ENCODE results near the gene NFATC2.

DNA sequence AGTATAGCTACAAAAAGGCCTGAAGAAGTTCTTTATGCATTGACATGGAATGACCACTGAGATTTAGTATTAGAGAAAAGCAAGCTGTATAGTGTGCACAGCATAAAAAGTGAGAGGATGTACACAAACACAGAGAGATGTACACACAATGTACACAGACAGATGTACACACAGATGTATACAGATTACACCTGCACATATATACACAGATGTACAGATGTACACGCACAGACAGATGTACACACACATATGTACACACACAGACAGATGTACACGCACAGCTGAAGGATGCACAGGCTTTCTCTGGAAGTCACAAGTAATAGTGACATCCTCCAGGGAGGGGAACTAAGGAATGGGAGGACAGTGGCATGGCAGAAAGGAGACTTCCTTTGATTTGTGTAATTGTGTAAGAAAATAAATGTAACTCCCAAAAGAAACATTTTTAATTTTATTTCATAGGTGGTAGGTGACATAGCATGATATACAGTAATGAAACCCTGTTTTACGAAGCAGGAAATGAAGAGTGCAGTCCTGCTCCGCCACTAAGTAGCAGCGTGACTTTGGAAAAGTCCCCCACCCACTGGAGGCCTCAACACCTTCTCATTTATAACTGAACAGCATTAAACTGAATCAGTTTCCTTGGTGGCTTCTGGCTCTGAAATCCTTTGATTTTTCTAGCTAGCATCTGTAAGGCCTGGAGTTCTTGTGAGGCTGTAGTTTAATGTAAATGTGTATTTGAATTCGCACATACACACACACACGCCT is 14.1 kb downstream of the NFATC2 start:
- TF ChIP-seq POLR2A (IDR thresholded peaks at IDR 0.05) (no peak), CTCF (IDR thresholded peaks at IDR 0.05) (no peak)

Measured in Peyer's patch (tissue), 4 donors.